Adrenal gland (tissue), 5 donors: ENCODE results near the gene SCN8A.

Experiments
- CTCF ChIP-seq, 6 experiments: fragments of 450-650 bp in 4 of 6; fragments of 200-600 bp in 2 of 6; sonication (generic) in 1 of 6; IDR thresholded peaks; 1 replicate in 5 of 6; 2 replicates in 1 of 6; pipeline versions ENCODE4 v1.5.1 to v1.8.0; 2016 to 2021; ENCODE audit warnings: antibody characterized with exemption in 6 of 6, mild to moderate bottlenecking in 2 of 6, moderate library complexity in 1 of 6
- POLR2A ChIP-seq, 2 donors: fragments of 450-650 bp; IDR thresholded peaks; one replicate each; pipeline ENCODE4 v1.6.1; 2017; ENCODE audit warnings: antibody characterized with exemption in 2 of 2, mild to moderate bottlenecking in 2 of 2, moderate library complexity in 1 of 2
- donor health status: DM: no; HTN: no; CAD: no.

DNA sequence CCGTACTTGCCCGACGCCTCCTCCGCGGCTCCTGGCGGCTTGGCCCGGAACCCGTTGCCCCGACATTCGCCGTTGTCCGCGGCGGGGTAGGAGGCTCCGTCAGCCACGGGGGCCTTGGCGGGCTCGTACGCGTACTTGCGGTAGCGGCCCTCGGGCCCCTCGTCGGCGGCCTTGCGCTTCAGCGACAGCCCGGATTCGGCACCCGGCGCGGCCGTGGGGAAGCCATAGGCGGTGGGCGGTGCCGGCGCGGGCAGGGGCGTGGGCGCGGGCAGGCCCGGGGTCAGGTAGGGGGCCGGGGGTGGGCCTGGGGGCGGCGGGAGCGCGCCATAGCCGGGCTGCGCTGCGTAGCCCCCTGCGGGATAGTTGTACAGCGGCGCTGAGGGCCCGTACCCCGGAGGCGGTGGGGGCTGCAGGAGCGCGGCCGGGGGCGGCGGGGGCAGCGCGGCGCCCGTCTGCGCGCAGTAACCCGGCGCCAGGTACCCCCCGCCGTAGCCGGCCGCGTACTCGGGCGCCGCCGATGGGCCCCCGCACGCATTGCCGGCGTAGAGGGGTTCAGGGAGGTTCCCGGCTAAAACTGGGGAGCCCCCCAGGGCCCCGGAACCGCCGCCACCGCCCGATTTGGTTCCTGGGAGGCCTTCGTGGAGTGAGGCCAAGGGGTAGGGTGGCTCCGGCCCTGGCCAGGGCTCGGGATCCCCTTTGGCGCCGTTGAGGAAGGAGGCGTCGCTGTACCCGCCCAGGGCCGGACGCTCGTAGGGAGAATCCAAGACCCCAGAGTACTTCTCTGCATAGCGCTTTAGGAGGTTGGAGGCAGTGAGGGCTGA is 230.6 kb downstream of the SCN8A start:
- TF ChIP-seq CTCF (IDR thresholded peaks at IDR 0.05) (no peak), POLR2A (IDR thresholded peaks at IDR 0.05) (no peak)
